Retinal pigment epithelial cell (primary cell): ENCODE results near the gene PTPN1.

ENCODE experiments used
- DNase-seq: peaks from one replicate; pipeline ENCODE4 v3.0.0-alpha.2; 2010; ENCODE audit warnings: low read depth
- H3K4me3 ChIP-seq: 2 replicates; pipeline ENCODE4 v1.5.1; 2011; ENCODE audit warnings: mild to moderate bottlenecking, low read length, control low read depth, moderate library complexity
- TF ChIP-seq, protein P1 (sequence below): conservative IDR thresholded peaks from 2 replicates; pipeline ENCODE4 v1.5.1; 2011; ENCODE audit warnings: low read depth, low read length, control low read depth, inconsistent platforms

The PTPN1 gene

DNA sequence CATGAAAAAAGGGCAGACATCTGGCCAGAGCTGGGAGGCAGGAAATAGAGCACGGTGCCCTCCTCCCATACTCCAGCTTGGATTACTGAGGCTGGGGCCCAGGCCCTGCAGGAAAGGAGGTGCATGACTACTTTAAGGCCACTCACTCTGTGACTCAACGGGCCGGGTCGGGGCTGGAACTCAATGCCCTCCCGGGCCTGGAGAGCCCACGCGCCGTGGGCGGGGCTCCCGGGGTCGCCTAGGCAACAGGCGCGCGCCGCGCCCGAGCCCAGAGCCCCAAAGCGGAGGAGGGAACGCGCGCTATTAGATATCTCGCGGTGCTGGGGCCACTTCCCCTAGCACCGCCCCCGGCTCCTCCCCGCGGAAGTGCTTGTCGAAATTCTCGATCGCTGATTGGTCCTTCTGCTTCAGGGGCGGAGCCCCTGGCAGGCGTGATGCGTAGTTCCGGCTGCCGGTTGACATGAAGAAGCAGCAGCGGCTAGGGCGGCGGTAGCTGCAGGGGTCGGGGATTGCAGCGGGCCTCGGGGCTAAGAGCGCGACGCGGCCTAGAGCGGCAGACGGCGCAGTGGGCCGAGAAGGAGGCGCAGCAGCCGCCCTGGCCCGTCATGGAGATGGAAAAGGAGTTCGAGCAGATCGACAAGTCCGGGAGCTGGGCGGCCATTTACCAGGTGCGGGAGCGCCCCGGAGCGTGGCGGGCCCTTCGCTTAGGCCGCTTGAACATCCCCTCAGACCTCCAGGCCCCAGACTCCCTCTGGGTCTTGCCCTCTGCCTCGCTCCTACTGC is at the start of gene PTPN1:
TSS of gene PTPN1 (plus strand) at position 461 of the 783 bp plus-strand sequence. CDS start at position 606, 145 bp downstream.
- H3K4me3 ChIP-seq: peak within 1 kb of the TSS; percentile 98
- TF ChIP-seq, protein P1, sequence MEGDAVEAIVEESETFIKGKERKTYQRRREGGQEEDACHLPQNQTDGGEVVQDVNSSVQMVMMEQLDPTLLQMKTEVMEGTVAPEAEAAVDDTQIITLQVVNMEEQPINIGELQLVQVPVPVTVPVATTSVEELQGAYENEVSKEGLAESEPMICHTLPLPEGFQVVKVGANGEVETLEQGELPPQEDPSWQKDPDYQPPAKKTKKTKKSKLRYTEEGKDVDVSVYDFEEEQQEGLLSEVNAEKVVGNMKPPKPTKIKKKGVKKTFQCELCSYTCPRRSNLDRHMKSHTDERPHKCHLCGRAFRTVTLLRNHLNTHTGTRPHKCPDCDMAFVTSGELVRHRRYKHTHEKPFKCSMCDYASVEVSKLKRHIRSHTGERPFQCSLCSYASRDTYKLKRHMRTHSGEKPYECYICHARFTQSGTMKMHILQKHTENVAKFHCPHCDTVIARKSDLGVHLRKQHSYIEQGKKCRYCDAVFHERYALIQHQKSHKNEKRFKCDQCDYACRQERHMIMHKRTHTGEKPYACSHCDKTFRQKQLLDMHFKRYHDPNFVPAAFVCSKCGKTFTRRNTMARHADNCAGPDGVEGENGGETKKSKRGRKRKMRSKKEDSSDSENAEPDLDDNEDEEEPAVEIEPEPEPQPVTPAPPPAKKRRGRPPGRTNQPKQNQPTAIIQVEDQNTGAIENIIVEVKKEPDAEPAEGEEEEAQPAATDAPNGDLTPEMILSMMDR: no peak
- peak; percentile 94 for DNase-seq

- DNase-seq: no peak
- H3K4me3 ChIP-seq: no peak overlapping the region
- TF ChIP-seq, protein P1: peak; percentile 92
Measured at GRCh38 chr20:50460608-50461267, 49.4 kb upstream of the PTPN1 start.

DNA sequence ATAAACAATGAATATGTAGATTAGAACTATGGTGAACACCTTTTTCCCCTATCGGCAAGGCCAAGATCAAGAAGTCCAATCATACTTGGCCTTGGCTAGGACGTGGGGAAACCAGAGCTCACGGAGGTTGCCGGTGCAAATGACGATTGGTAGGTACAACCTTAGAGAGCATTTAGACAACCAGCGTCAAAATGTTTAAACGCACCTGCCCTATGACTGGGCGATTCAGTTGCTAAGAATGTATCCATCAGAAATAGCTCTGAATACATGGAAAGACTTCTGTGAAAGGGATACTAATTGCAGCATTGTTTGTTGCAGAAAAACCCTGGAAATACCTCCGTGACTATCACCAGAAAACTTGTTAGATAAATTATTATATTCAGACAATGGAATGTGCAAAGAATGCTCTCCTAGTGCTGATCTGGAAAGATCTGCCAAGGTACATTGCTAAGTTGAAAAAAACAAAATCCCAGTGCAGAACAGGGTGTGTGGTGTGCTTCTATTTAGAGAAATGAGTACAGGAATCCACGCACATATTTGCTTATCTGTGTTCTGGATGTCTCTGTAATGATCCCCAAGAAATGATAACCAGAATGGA is 48.0 kb upstream of the PTPN1 start:
- TF ChIP-seq, protein P1: no peak
- H3K4me3 ChIP-seq: no peak overlapping the region
- DNase-seq: no peak

DNA sequence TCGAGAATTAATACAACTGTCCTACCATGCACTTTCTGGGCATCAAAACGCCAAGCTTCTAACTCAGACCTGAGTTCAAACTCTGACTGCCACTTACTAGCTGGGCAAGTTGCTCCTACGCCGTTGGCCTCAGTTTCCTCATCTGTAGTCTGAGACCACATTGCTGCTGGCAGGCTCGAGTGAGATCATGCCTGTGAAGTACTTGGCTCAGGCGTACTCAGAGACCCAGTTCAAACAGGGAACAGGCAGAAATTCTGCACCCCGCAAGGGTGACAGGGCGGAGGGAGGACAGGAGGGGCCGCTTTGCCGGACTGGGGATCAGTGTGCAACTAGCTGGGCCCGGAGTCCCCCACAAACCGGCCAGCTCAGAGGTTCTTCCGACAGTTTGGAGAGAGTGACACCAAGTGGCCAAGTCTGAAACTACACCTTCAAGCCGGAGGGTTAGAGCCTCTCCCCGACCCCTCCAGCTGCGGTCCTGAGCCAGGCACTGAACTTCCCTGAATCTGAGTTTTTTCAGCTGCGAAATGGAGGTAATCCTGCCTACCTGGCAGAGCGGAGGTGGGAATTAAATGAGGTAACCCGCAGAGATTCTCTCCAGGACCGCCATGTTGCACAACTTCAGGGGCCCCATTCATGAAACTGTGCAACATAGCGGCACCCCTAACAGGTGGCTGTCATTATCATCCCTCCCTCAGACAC is 46.0 kb upstream of the PTPN1 start:
- no peak for DNase-seq
- no peak overlapping the region for H3K4me3 ChIP-seq
- TF ChIP-seq, protein P1: peak; percentile 69

- no peak overlapping the region for H3K4me3 ChIP-seq
- TF ChIP-seq, protein P1: no peak
- no peak for DNase-seq
Measured at GRCh38 chr20:50464725-50465650, 45.2 kb upstream of the PTPN1 start.

- no peak overlapping the region for H3K4me3 ChIP-seq
- TF ChIP-seq, protein P1: no peak
- DNase-seq: no peak
Measured at GRCh38 chr20:50467174-50467573, 43.0 kb upstream of the PTPN1 start.
